ENCODE results near the gene GNB4. TPM values are rescaled to one million over a fixed set of nuclear protein-coding genes. Genes with fewer than 3 reads are reported as not detected.

GNB4 gene
- total and polyA plus RNA-seq, 10 of the 15 experiments (the other 5 are each of a cell fraction or from before 2014, with no cell fraction given) = 0.14 to 3.4 (median 1.8) TPM

- TF ChIP-seq USF2 (IDR thresholded peaks at IDR 0.05; ENCODE audit: borderline replicate concordance, low read depth, low read length) (peak; percentile 10; the same call in 1 of the 2 replicates), ZBTB40 (IDR thresholded peaks at IDR 0.05; ENCODE audit: borderline replicate concordance) (peak; percentile 51; the same call in 1 of the 2 replicates)
Measured at GRCh38 chr3:179348325-179349013, 102.8 kb downstream of the GNB4 start (continued).

Data from GM12878 (cell line).